ENCODE measurements around the gene SCAMP5.

SCAMP5 gene

DNA sequence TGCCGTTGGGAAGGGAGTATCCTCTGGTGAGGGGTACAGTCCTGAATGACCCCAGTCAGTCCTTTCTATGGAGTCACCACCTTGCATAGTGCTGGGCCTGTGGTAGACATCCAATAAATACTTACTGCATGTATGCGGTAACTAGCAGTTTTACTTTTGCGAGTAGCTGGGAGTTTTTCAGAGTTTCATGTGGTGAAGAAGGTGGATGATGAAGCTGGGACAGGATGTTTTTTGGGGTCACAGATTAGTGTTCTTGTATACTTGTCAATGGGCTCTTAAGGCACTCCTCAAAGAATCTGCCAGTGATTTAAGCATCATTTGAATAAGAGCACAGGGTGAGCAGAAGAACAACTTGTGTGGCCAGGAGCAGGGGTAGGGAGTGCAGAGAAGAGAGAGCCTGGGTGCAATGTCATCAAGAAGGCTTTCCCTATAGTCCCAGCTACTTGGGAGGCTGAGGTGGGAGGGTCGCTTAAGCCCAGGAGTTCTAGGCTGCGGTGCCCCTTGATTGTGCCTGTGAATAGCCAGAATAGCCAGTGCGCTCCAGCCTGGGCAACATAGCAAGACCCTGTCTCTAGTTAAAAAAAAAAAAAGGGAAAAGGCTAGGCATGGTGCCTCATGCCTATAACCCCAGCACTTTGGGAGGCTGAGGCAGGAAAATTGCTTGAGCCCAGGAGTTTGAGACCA is 50.1 kb downstream of the SCAMP5 start:
- no peaks in the 10 kb centered on the region for H3K4me1 ChIP-seq (ENCODE audit: control insufficient read depth, insufficient read depth, low read length)
- no peak overlapping the region for H3K4me3 ChIP-seq (ENCODE audit: low read depth, low read length)
- H3K36me3 ChIP-seq (ENCODE audit: control insufficient read depth, insufficient read depth, low read length) = peaks cover 26% of the 10 kb centered on the region; the same call in 1 of the 2 replicates
- H3K9ac ChIP-seq (ENCODE audit: low read depth, low read length) = no peak overlapping the region
- H3K27me3 ChIP-seq (ENCODE audit: control insufficient read depth, insufficient read depth, low read length) = no peaks in the 10 kb centered on the region
- H3K27ac ChIP-seq (ENCODE audit: low read depth, low read length) = no peak overlapping the region
- H3K9me3 ChIP-seq (ENCODE audit: control insufficient read depth, insufficient read depth, low read length) = no peaks in the 10 kb centered on the region

DNA sequence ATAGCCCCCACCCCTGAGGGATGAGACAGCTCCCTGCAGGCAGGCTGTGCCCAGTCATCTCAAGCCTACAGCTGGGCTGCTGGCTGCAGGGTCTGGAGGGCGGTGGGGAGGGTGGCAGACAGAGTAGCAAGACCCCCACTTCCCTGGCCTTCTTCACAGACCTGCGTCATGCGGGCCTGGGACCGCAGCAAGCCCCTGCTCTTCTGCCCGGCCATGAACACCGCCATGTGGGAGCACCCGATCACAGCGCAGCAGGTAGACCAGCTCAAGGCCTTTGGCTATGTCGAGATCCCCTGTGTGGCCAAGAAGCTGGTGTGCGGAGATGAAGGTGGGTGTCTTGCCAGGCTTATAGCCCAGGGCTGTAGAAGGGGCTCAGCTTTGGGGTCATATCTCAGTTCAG is 53.0 kb downstream of the SCAMP5 start:
- Histone ChIP-seq H3K36me3 (ENCODE audit: control insufficient read depth, insufficient read depth, low read length) (peaks cover 24% of the 10 kb centered on the region; the same call in 1 of the 2 replicates), H3K9me3 (ENCODE audit: control insufficient read depth, insufficient read depth, low read length) (no peaks in the 10 kb centered on the region), H3K4me1 (ENCODE audit: control insufficient read depth, insufficient read depth, low read length) (no peaks in the 10 kb centered on the region), H3K27ac (ENCODE audit: low read depth, low read length) (no peak overlapping the region), H3K27me3 (ENCODE audit: control insufficient read depth, insufficient read depth, low read length) (no peaks in the 10 kb centered on the region), H3K9ac (ENCODE audit: low read depth, low read length) (no peak overlapping the region), H3K4me3 (ENCODE audit: low read depth, low read length) (no peak overlapping the region)

DNA sequence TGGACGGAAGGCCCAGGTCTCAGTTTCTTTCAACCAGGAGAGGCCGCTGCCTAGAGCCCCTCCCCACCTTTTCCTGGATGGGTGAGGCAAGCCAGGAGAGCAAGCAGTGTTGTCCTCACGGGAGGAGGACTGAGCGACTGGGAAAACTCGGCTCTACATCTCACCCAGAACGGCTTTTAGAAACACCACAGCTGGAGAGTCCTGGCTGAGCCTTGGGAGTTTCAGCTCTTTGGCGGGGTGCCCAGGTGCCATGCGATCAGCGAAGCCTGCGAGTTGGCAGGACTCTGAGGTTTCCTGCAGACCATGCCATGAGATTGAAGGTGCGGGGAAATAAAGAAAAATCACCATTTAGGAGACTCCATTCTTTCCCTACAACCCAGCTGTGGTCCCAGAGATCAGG is 54.0 kb downstream of the SCAMP5 start:
- Histone ChIP-seq H3K9me3 (ENCODE audit: control insufficient read depth, insufficient read depth, low read length) (no peaks in the 10 kb centered on the region), H3K27ac (ENCODE audit: low read depth, low read length) (no peak overlapping the region), H3K36me3 (ENCODE audit: control insufficient read depth, insufficient read depth, low read length) (peaks cover 22% of the 10 kb centered on the region; the same call in 1 of the 2 replicates), H3K4me3 (ENCODE audit: low read depth, low read length) (no peak overlapping the region), H3K4me1 (ENCODE audit: control insufficient read depth, insufficient read depth, low read length) (no peaks in the 10 kb centered on the region), H3K27me3 (ENCODE audit: control insufficient read depth, insufficient read depth, low read length) (no peaks in the 10 kb centered on the region), H3K9ac (ENCODE audit: low read depth, low read length) (no peak overlapping the region)

DNA sequence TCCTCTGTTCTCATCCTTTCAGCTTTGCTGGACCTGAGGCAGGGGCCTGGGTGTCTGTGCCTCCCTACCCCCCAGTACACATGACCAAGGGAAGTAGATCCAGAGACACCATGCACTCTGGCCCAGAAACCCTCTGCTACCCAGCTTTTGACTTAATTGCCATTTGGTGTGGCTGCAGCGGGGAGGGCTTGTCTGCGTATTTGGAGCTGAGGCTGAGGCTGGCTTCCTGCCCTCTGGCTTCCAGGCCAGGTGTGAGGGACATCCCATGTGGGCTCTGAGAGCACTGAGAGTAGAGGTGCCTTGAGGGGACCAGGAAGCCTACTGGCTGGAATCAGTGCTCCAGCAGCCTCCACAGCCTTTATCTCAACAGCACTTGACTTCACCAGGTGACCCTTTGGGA is 54.9 kb downstream of the SCAMP5 start:
- no peak overlapping the region for H3K4me3 ChIP-seq (ENCODE audit: low read depth, low read length)
- no peak overlapping the region for H3K27ac ChIP-seq (ENCODE audit: low read depth, low read length)
- peaks cover 14% of the 10 kb centered on the region; the same call in 1 of the 2 replicates for H3K36me3 ChIP-seq (ENCODE audit: control insufficient read depth, insufficient read depth, low read length)
- no peaks in the 10 kb centered on the region for H3K27me3 ChIP-seq (ENCODE audit: control insufficient read depth, insufficient read depth, low read length)
- no peaks in the 10 kb centered on the region for H3K4me1 ChIP-seq (ENCODE audit: control insufficient read depth, insufficient read depth, low read length)
- no peak overlapping the region for H3K9ac ChIP-seq (ENCODE audit: low read depth, low read length)
- no peaks in the 10 kb centered on the region for H3K9me3 ChIP-seq (ENCODE audit: control insufficient read depth, insufficient read depth, low read length)

DNA sequence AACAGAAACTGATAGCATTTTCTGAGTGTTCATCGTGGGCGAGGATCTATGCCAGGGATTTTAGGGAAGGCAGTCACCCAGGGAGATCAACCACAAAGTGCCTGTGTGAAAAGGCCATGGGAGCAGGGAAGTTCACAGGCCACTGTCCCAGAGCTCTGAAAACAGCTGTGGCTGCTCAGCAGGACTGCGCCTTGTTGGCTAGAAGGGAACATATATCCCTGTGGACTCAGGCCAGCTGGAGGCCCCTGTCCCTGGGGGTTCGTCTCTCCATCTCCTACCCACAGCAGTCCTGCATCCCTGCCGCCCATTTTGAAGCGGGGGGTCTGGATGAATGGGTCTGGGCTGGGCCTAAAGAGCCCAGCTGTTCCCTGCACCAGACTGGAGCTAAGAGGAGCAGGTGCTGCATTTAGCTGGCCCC is 55.8 kb downstream of the SCAMP5 start:
- H3K9me3 ChIP-seq (ENCODE audit: control insufficient read depth, insufficient read depth, low read length) = no peaks in the 10 kb centered on the region
- H3K9ac ChIP-seq (ENCODE audit: low read depth, low read length) = no peak overlapping the region
- H3K27me3 ChIP-seq (ENCODE audit: control insufficient read depth, insufficient read depth, low read length) = no peaks in the 10 kb centered on the region
- no peaks in the 10 kb centered on the region for H3K4me1 ChIP-seq (ENCODE audit: control insufficient read depth, insufficient read depth, low read length)
- H3K36me3 ChIP-seq (ENCODE audit: control insufficient read depth, insufficient read depth, low read length) = peaks cover 12% of the 10 kb centered on the region; the same call in 1 of the 2 replicates
- no peak overlapping the region for H3K27ac ChIP-seq (ENCODE audit: low read depth, low read length)
- no peak overlapping the region for H3K4me3 ChIP-seq (ENCODE audit: low read depth, low read length)

DNA sequence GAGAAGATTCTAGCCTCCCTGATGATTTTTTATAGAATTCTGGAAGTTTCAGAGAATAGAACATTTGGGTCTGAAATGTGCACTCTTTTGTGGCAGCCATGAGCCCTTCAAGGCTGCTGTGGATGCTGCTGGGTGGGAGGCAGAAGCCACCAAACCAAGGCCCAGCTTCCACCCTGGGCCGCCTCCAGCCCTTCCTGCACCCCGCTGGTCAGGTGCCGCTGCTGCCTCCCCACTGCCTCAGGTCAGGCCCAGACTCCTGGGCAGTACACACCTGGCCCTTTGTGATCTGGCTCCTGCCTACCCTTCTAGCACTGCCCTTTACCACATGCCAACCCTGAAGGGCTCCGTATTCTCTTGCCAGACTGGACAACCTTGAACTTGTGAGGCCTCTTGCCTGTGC is 56.3 kb downstream of the SCAMP5 start:
- peaks cover 12% of the 10 kb centered on the region; the same call in 1 of the 2 replicates for H3K36me3 ChIP-seq (ENCODE audit: control insufficient read depth, insufficient read depth, low read length)
- H3K4me3 ChIP-seq (ENCODE audit: low read depth, low read length) = no peak overlapping the region
- H3K4me1 ChIP-seq (ENCODE audit: control insufficient read depth, insufficient read depth, low read length) = no peaks in the 10 kb centered on the region
- H3K9me3 ChIP-seq (ENCODE audit: control insufficient read depth, insufficient read depth, low read length) = no peaks in the 10 kb centered on the region
- no peaks in the 10 kb centered on the region for H3K27me3 ChIP-seq (ENCODE audit: control insufficient read depth, insufficient read depth, low read length)
- no peak overlapping the region for H3K9ac ChIP-seq (ENCODE audit: low read depth, low read length)
- H3K27ac ChIP-seq (ENCODE audit: low read depth, low read length) = no peak overlapping the region

DNA sequence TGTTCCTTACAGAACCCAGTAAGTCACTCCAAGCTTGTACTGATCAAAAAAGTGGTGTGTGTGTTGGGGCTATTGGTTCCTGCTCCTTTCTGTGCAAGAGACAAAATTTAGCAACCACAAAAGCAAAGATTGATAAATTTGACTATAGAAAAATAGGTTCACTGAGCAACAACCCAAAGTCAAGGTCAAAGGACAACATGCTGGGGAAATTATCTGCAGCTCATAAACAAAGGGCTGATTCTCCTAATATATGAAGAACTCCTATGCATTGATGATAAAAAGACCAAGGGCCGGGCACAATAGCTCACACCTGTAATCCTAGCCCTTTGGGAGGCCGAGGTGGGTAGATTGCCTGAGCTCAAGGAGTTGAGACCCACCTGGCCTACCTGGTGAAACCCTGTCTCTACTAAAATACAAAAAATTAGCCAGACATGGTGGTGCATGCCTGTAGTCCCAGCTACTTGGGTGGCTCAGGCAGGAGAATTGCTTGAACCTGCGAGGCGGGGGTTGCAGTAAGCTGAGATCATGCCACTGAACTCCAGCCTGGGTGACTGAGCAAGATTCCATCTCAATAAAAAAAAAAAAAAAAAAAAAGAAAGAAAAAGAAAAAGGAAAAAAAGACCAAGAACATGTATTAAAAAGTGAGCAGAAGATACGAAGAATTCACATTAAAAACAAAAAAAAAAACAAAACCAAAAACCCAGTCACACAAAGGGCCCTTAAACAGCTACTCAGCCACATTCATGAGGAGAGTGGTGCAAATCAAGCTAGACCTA is 57.8 kb downstream of the SCAMP5 start:
- Histone ChIP-seq H3K9ac (ENCODE audit: low read depth, low read length) (no peak overlapping the region), H3K4me3 (ENCODE audit: low read depth, low read length) (no peak overlapping the region), H3K4me1 (ENCODE audit: control insufficient read depth, insufficient read depth, low read length) (no peaks in the 10 kb centered on the region), H3K27ac (ENCODE audit: low read depth, low read length) (no peak overlapping the region), H3K36me3 (ENCODE audit: control insufficient read depth, insufficient read depth, low read length) (peaks cover 12% of the 10 kb centered on the region; the same call in 1 of the 2 replicates), H3K27me3 (ENCODE audit: control insufficient read depth, insufficient read depth, low read length) (no peaks in the 10 kb centered on the region), H3K9me3 (ENCODE audit: control insufficient read depth, insufficient read depth, low read length) (no peaks in the 10 kb centered on the region)

DNA sequence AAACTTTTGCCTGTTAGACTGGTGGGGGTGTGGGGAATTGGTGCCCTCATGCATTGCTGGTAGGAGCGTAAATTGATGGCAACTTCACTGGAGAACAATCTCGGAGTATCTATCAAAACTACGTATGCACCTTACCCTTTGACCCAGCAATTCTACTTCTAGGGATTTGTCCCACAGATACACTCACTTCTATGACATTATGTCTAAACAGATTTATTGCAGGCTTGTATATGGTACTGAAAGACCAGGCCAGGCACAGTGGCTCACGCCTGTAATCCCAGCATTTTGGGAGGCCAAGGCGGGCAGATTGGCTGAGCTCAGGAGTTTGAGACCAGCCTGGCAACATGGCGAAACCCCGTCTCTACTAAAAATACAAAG is 58.4 kb downstream of the SCAMP5 start:
- Histone ChIP-seq H3K4me3 (ENCODE audit: low read depth, low read length) (no peak overlapping the region), H3K36me3 (ENCODE audit: control insufficient read depth, insufficient read depth, low read length) (peaks cover 9% of the 10 kb centered on the region; the same call in 1 of the 2 replicates), H3K4me1 (ENCODE audit: control insufficient read depth, insufficient read depth, low read length) (no peaks in the 10 kb centered on the region), H3K9ac (ENCODE audit: low read depth, low read length) (no peak overlapping the region), H3K9me3 (ENCODE audit: control insufficient read depth, insufficient read depth, low read length) (no peaks in the 10 kb centered on the region), H3K27me3 (ENCODE audit: control insufficient read depth, insufficient read depth, low read length) (no peaks in the 10 kb centered on the region), H3K27ac (ENCODE audit: low read depth, low read length) (no peak overlapping the region)

DNA sequence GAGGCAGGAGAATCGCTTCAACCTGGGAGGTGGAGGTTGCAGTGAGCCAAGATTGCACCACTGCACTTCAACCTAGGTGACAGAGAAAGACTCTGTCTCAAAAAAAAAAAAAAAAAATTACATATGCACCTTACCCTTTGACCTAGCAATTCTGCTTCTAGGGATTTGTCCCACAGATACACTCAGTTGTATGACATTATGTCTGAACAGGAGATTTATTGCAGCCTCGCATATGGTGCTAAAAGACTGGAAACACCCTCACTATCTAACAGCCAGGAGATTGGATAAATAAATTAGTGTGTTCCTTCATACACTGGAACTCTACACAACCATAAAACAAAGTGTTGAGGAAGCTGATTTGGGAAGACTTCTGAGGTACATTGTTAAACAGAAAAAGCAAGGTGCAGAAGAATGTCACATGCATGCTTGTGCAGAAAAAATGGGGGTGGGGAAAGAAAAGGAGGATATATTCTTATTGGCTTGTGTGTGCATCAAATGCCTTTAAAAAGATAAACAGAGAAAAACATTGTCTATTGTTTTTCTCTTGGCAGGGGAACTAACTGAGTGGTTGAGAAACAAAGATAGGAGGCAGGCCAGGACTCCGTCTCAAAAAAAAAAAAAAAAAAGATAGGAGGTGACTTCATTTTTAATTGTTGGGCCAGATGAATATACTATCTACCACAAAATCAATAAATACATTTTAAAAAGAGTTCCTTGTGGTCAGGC is 59.0 kb downstream of the SCAMP5 start:
- Histone ChIP-seq H3K4me3 (ENCODE audit: low read depth, low read length) (no peak overlapping the region), H3K27me3 (ENCODE audit: control insufficient read depth, insufficient read depth, low read length) (no peaks in the 10 kb centered on the region), H3K36me3 (ENCODE audit: control insufficient read depth, insufficient read depth, low read length) (peaks cover 3% of the 10 kb centered on the region; the same call in 1 of the 2 replicates), H3K4me1 (ENCODE audit: control insufficient read depth, insufficient read depth, low read length) (no peaks in the 10 kb centered on the region), H3K27ac (ENCODE audit: low read depth, low read length) (no peak overlapping the region), H3K9me3 (ENCODE audit: control insufficient read depth, insufficient read depth, low read length) (no peaks in the 10 kb centered on the region), H3K9ac (ENCODE audit: low read depth, low read length) (no peak overlapping the region)

DNA sequence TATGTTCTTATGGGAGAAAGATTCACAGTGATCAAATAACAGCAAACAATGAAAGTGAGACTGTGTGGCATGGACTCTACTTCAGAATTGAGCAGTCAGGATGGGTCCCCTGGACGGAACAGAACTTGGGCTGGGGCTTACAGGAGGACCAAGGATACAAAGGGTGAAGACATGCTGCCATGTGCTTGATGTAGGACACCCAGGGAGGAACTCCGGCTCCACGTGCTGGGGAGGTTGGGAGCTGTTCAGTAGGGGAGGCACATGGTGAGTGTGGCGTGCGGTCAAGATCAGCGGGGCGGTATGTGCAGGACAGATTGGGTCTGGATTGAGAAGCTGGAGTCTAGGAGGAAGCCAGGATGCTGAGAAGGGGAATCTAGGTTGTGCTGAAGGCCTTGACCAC is 60.7 kb downstream of the SCAMP5 start:
- Histone ChIP-seq H3K36me3 (ENCODE audit: control insufficient read depth, insufficient read depth, low read length) (no peaks in the 10 kb centered on the region), H3K4me3 (ENCODE audit: low read depth, low read length) (no peak overlapping the region), H3K27me3 (ENCODE audit: control insufficient read depth, insufficient read depth, low read length) (no peaks in the 10 kb centered on the region), H3K4me1 (ENCODE audit: control insufficient read depth, insufficient read depth, low read length) (no peaks in the 10 kb centered on the region), H3K27ac (ENCODE audit: low read depth, low read length) (no peak overlapping the region), H3K9ac (ENCODE audit: low read depth, low read length) (no peak overlapping the region), H3K9me3 (ENCODE audit: control insufficient read depth, insufficient read depth, low read length) (no peaks in the 10 kb centered on the region)

Measured in HUES48 (cell line).